Activated CD4-positive, alpha-beta T cell treated with anti-CD3 and anti-CD28 coated beads, Interleukin-2, amount 10 ng/mL, durations not matched to agents 7 days and 5 days (primary cell): ENCODE results near the gene CADM4. TPM values are rescaled to one million over a fixed set of nuclear protein-coding genes. Genes with fewer than 3 reads are reported as not detected.
"Not testable (repeated sequence)": the region's sequence is repeated elsewhere in the genome, so short reads cannot be mapped to it uniquely, and the experiment has no call there.

Experiments used
- CTCF ChIA-PET: fragments of 350-600 bp; sonication (Branson Sonifier 250); formaldehyde crosslinking; loops from one replicate; lab custom pipeline; 2021; ENCODE audit warnings: antibody characterized with exemption; lab: Charles Lee
- POLR2A ChIA-PET: fragments of 350-600 bp; sonication (Branson Sonifier 250); formaldehyde crosslinking; loops from one replicate; lab custom pipeline; 2021; ENCODE audit warnings: antibody characterized with exemption; lab: Charles Lee
- DNase-seq: peaks from one replicate; pipeline ENCODE4 v3.0.0-alpha.2; 2020
- H3K27ac Mint-ChIP-seq: one replicate; pipeline ENCODE4 v1.8.0; 2021; ENCODE audit warnings: mild to moderate bottlenecking, moderate library complexity, mixed read lengths
- H3K27me3 Mint-ChIP-seq: one replicate; pipeline ENCODE4 v1.8.0; 2021; ENCODE audit warnings: mixed read lengths
- H3K36me3 Mint-ChIP-seq: one replicate; pipeline ENCODE4 v1.8.0; 2021; ENCODE audit warnings: low read depth, mixed read lengths
- H3K4me1 Mint-ChIP-seq: one replicate; pipeline ENCODE4 v1.8.0; 2021; ENCODE audit warnings: mixed read lengths
- H3K4me3 Mint-ChIP-seq: one replicate; pipeline ENCODE4 v1.8.0; 2021; ENCODE audit warnings: mild to moderate bottlenecking, moderate library complexity, mixed read lengths
- H3K9me3 Mint-ChIP-seq: one replicate; pipeline ENCODE4 v1.8.0; 2021; ENCODE audit warnings: mixed read lengths
- total RNA-seq, 2 experiments: library from RNA; stranded (reverse); gene quantifications; one replicate each; pipeline ENCODE4 v1.2.3, GENCODE V29; 2021

The CADM4 gene
- total RNA-seq, 2 experiments from 2014 or later: 0.12 to 0.20 TPM

DNA sequence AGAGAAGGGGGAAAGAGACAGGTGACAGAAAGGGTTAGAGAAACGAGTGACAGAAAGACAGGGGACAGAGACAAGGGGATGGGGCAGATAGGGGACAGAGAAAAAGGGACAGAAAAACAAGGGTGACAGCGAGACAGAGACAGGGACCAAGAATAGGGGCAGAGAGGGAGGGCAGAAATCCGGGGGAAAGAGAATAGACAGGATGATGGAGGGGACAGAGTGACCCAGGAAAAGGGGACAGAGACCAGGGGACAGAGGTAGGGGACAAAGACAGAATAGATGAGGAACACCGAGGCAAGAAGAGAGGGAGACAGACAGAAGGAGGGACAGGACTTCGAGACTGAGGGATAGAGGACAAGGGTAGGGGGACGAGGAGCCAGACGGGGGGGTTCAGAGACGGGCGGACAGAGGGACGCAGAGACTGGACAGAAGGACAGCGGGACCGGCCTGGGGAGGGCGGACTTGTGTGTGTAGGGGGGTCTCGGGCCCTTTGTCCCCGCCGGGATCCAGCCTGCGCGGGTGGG, 593 bp downstream of the CADM4 start:
- DNase-seq: no peak
- H3K27ac Mint-ChIP-seq: no peak overlapping the region

GRCh38 chr19:43638214-43638994, 1.2 kb downstream of the CADM4 start:
- H3K36me3 Mint-ChIP-seq: peaks cover 2% of the 10 kb centered on the region
- peaks cover 20% of the 10 kb centered on the region for H3K4me1 Mint-ChIP-seq
- no peaks in the 10 kb centered on the region for H3K9me3 Mint-ChIP-seq
- POLR2A ChIA-PET: no interaction called here
- peak overlapping the region; percentile 67 for H3K4me3 Mint-ChIP-seq
- no peak for DNase-seq
- H3K27ac Mint-ChIP-seq: no peak overlapping the region
- CTCF ChIA-PET: interaction anchor here (1.7 kb wide), 1 partner anchor 13 kb away, joined by 5 read pairs; no protein-coding TSS in a partner anchor
- peaks cover 43% of the 10 kb centered on the region for H3K27me3 Mint-ChIP-seq

More for the DNA sequence above, 593 bp downstream of the CADM4 start:
- peak overlapping the region; percentile 67 for H3K4me3 Mint-ChIP-seq
- H3K36me3 Mint-ChIP-seq: peaks cover 2% of the 10 kb centered on the region
- ChIA-PET CTCF (no interaction called here), POLR2A (no interaction called here)
- peaks cover 43% of the 10 kb centered on the region for H3K27me3 Mint-ChIP-seq
- no peaks in the 10 kb centered on the region for H3K9me3 Mint-ChIP-seq
- peaks cover 20% of the 10 kb centered on the region for H3K4me1 Mint-ChIP-seq

GRCh38 chr19:43636121-43636683, 3.4 kb downstream of the CADM4 start:
- peaks cover under 1% of the 10 kb centered on the region for H3K36me3 Mint-ChIP-seq
- peaks cover 16% of the 10 kb centered on the region for H3K4me1 Mint-ChIP-seq
- no peak for DNase-seq
- H3K27ac Mint-ChIP-seq: no peak overlapping the region
- ChIA-PET CTCF (interaction anchor here (1.7 kb wide), 1 partner anchor 11 kb away, joined by 5 read pairs; no protein-coding TSS in a partner anchor), POLR2A (no interaction called here)
- no peaks in the 10 kb centered on the region for H3K9me3 Mint-ChIP-seq
- H3K4me3 Mint-ChIP-seq: no peak overlapping the region
- peaks cover 40% of the 10 kb centered on the region for H3K27me3 Mint-ChIP-seq

DNA sequence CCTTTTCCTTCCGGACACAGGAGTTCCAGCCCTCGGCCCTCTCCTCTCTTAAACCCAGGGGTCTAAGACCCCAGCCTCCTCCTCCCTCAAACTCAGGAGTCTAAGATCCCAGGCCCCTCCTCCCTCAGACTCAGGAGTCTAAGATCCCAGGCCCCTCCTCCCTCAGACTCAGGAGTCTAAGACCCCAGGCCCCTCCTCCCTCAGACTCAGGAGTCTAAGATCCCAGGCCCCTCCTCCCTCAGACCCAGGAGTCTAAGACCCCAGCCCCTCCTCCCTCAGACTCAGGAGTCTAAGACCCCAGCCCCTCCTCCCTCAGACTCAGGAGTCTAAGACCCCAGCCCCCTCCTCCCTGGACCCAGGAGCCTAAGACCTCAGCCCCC, 4.1 kb downstream of the CADM4 start:
- Mint-ChIP-seq H3K4me1 (peaks cover 13% of the 10 kb centered on the region), H3K27me3 (peaks cover 36% of the 10 kb centered on the region)
- POLR2A ChIA-PET, H3K27ac Mint-ChIP-seq, H3K36me3 Mint-ChIP-seq, H3K9me3 Mint-ChIP-seq, H3K4me3 Mint-ChIP-seq, CTCF ChIA-PET, DNase-seq: not testable (repeated sequence)

- ChIA-PET CTCF (no interaction called here), POLR2A (no interaction called here)
- Mint-ChIP-seq H3K27me3 (peaks cover 33% of the 10 kb centered on the region), H3K4me3 (no peak overlapping the region), H3K4me1 (peaks cover 10% of the 10 kb centered on the region), H3K36me3 (no peaks in the 10 kb centered on the region), H3K27ac (no peak overlapping the region), H3K9me3 (no peaks in the 10 kb centered on the region)
- DNase-seq: no peak
Observed at GRCh38 chr19:43634872-43635560, 4.6 kb downstream of the CADM4 start.

DNA sequence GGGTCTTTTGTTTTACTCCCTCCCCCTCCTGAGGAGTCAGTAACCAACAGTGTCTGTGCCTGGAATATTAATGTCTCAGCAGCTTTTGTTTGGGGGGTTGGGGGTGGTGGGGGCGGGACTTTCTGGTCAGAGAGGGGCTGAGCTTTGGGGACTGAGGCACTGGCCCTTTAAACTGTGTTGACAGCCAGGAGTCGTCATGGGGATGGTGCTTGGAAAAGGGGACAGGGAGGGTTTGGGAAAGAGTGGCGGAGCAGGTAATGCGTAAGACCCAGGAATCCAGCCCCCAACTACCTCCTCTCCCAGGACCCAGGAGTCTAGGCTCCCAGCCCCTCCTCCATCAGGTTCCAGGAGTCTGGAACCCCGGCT, 5.2 kb downstream of the CADM4 start:
- peaks cover 8% of the 10 kb centered on the region for H3K4me1 Mint-ChIP-seq
- CTCF ChIA-PET: no interaction called here

GRCh38 chr19:43634068-43634467, 5.6 kb downstream of the CADM4 start:
- Mint-ChIP-seq H3K36me3 (no peaks in the 10 kb centered on the region), H3K9me3 (no peaks in the 10 kb centered on the region), H3K27ac (no peak overlapping the region), H3K4me3 (no peak overlapping the region), H3K4me1 (peaks cover 7% of the 10 kb centered on the region), H3K27me3 (peaks cover 30% of the 10 kb centered on the region)
- no peak for DNase-seq
- POLR2A ChIA-PET: no interaction called here
- CTCF ChIA-PET: no interaction called here

More for the DNA sequence above, 5.2 kb downstream of the CADM4 start:
- no peak for DNase-seq
- no peaks in the 10 kb centered on the region for H3K9me3 Mint-ChIP-seq
- POLR2A ChIA-PET: no interaction called here
- H3K36me3 Mint-ChIP-seq: no peaks in the 10 kb centered on the region
- H3K4me3 Mint-ChIP-seq: no peak overlapping the region
- H3K27me3 Mint-ChIP-seq: peaks cover 32% of the 10 kb centered on the region
- no peak overlapping the region for H3K27ac Mint-ChIP-seq

DNA sequence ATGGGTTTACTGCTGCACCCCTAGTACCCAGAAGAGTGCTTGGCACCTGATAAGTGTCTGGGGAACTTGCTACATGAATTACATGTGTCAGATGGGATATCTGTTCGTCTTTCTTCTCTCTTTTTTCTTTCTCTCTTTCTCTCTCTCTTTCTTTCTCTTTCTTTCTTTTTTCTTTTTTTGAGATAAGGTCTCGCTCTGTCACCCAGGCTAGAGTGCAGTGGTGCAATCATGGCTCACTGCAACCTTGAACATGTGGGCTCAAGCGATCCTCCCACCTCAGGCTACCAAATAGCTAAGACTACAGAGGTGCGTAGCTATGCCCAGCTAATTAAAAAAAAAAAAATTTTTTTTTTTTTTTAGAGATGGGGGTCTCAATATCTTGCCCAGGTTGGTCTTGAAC, 6.1 kb downstream of the CADM4 start:
- Mint-ChIP-seq H3K27me3 (peaks cover 25% of the 10 kb centered on the region), H3K36me3 (no peaks in the 10 kb centered on the region), H3K4me3 (no peak overlapping the region), H3K9me3 (no peaks in the 10 kb centered on the region), H3K4me1 (peaks cover 3% of the 10 kb centered on the region), H3K27ac (no peak overlapping the region)
- ChIA-PET POLR2A (no interaction called here), CTCF (interaction anchor here (1.1 kb wide), 1 partner anchor 121 kb away, joined by 3 read pairs; the partner anchor contains the start of gene SMG9)
- DNase-seq: no peak

- H3K4me3 Mint-ChIP-seq: no peak overlapping the region
- no peak for DNase-seq
- peaks cover 7% of the 10 kb centered on the region for H3K4me1 Mint-ChIP-seq
- CTCF ChIA-PET: no interaction called here
- no peaks in the 10 kb centered on the region for H3K9me3 Mint-ChIP-seq
- H3K27ac Mint-ChIP-seq: no peak overlapping the region
- H3K36me3 Mint-ChIP-seq: no peaks in the 10 kb centered on the region
- peaks cover 18% of the 10 kb centered on the region for H3K27me3 Mint-ChIP-seq
- POLR2A ChIA-PET: no interaction called here
Observed at GRCh38 chr19:43631491-43631890, 8.2 kb downstream of the CADM4 start.

- CTCF ChIA-PET: interaction anchor here (0.5 to 0.6 kb wide), 2 partner anchors 125 to 1515 kb away, joined by 4 to 5 read pairs; no protein-coding TSS in a partner anchor
- Mint-ChIP-seq H3K36me3 (no peaks in the 10 kb centered on the region), H3K4me1 (peaks cover 21% of the 10 kb centered on the region)
Observed at GRCh38 chr19:43628646-43629326, 10.9 kb downstream of the CADM4 start.

DNA sequence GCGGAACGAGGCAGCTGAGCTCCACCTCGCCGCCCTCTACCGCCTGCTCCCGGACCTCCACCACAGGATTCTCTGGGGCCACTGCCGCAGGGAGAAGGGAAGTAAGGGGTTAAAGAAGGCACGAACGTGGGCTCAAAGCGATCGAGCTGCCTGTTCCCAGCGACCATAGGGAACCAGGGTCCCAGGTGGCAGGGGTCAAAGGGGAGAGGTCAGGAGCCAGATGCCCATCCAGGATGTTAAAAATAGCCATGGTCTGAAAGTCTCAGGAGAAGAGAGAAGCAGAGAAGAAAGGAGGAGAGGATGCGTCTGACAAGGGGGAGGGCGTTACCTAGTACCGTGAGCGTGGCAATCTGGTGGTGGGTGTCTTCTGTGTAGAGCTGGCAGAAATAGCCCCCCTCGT, 12.8 kb downstream of the CADM4 start:
- Mint-ChIP-seq H3K27ac (no peak overlapping the region), H3K4me3 (no peak overlapping the region), H3K4me1 (peaks cover 22% of the 10 kb centered on the region), H3K9me3 (no peaks in the 10 kb centered on the region), H3K36me3 (no peaks in the 10 kb centered on the region), H3K27me3 (peaks cover 9% of the 10 kb centered on the region)
- ChIA-PET POLR2A (no interaction called here), CTCF (interaction anchor here (0.7 to 2.2 kb wide), 5 partner anchors 25 to 178 kb away, joined by 3 to 5 read pairs (median 3); no protein-coding TSS in a partner anchor)
- no peak for DNase-seq

More at GRCh38 chr19:43628646-43629326, 10.9 kb downstream of the CADM4 start:
- Mint-ChIP-seq H3K27ac (no peak overlapping the region), H3K27me3 (peaks cover 15% of the 10 kb centered on the region), H3K4me3 (no peak overlapping the region), H3K9me3 (no peaks in the 10 kb centered on the region)
- DNase-seq: no peak
- POLR2A ChIA-PET: no interaction called here

GRCh38 chr19:43625918-43626579, 13.6 kb downstream of the CADM4 start:
- Mint-ChIP-seq H3K36me3 (no peaks in the 10 kb centered on the region), H3K9me3 (no peaks in the 10 kb centered on the region), H3K27me3 (peaks cover 9% of the 10 kb centered on the region), H3K4me1 (peaks cover 25% of the 10 kb centered on the region), H3K27ac (no peak overlapping the region), H3K4me3 (no peak overlapping the region)
- DNase-seq: no peak
- ChIA-PET CTCF (interaction anchor here (0.7 to 2.2 kb wide), 7 partner anchors 11 to 178 kb away, joined by 3 to 5 read pairs (median 3); no protein-coding TSS in a partner anchor), POLR2A (no interaction called here)
